Measurements from ENCODE around the gene EPS8L3. TPM values are rescaled to one million over a fixed set of nuclear protein-coding genes. Genes with fewer than 3 reads are reported as not detected.

Gene EPS8L3
- total and polyA plus RNA-seq, 2 of the 8 experiments (the other 6 are each of a cell fraction or from before 2014, with no cell fraction given), result not detected

DNA sequence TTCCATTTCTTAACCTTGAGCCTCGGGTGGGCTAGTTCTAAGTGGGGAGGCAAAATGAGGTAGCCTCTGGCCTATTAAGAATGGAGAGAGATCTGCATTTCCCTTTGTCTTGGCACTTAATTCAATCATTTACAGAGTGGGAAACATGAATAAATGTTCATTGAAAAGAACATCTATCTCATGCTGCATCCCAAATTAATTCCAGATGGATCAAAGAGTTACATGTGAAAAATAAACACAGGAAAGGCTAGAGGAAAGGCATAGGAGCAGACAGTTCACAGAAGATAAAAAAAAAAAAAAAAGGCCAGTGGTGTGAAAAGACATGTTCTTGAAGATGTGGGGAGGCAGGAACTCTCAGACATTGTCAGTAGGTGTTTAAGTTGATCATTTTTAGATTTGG is 35.7 kb upstream of the EPS8L3 start:
- Histone ChIP-seq H3K23ac (ENCODE audit: insufficient read length) (no peak overlapping the region), H2AK5ac (ENCODE audit: low read depth, low read length) (no peak overlapping the region), H4K5ac (ENCODE audit: insufficient read length, low read depth, low read length) (no peak overlapping the region), H3K79me2 (ENCODE audit: control insufficient read depth in 1 of 2, insufficient read depth in 2 of 2, low read length in 2 of 2) (no peaks in the 10 kb centered on the region), H3K36me3 (ENCODE audit: control insufficient read depth in 2 of 4, insufficient read depth in 4 of 4, low read length in 3 of 4) (no peaks in the 10 kb centered on the region), H3K9me3 (ENCODE audit: insufficient read depth in 2 of 2, low read depth in 1 of 2, low read length in 1 of 2) (no peaks in the 10 kb centered on the region), H2BK12ac (ENCODE audit: low read depth, low read length) (no peak overlapping the region), H3K4me2 (ENCODE audit: insufficient read depth in 1 of 2, low read depth in 2 of 2, low read length in 2 of 2) (no peak overlapping the region), H3K4me3 (ENCODE audit: extremely low read depth in 1 of 4, insufficient read depth in 2 of 4, low read depth in 3 of 4, low read length in 4 of 4) (no peak overlapping the region), H3K4ac (replicated peaks; ENCODE audit: insufficient read length, low read depth, low read length) (no peak overlapping the region), H2AFZ (ENCODE audit: low read length) (no peak overlapping the region), H2BK15ac (ENCODE audit: low read length) (no peak overlapping the region), H3K4me1 (replicated peaks in 1 of 4; ENCODE audit: control insufficient read depth in 3 of 4, insufficient read depth in 4 of 4, low read length in 3 of 4) (no peaks in the 10 kb centered on the region), H2BK20ac (ENCODE audit: low read length) (no peak overlapping the region), H3K9ac (replicated peaks in 1 of 4; ENCODE audit: extremely low read depth in 1 of 4, low read depth in 3 of 4, low read length in 3 of 4) (no peak overlapping the region), H3K23me2 (ENCODE audit: low read depth, low read length) (no peaks in the 10 kb centered on the region), H4K20me1 (replicated peaks in 1 of 2; ENCODE audit: control insufficient read depth in 1 of 2, insufficient read depth in 2 of 2, low read length in 2 of 2) (no peaks in the 10 kb centered on the region), H3K56ac (replicated peaks; ENCODE audit: insufficient read length, low read depth, low read length) (no peak overlapping the region), H4K91ac (replicated peaks; ENCODE audit: insufficient read length, low read length) (no peak overlapping the region), H2BK5ac (ENCODE audit: low read depth, low read length) (no peak overlapping the region), H3K27ac (ENCODE audit: low read depth, low read length) (no peak overlapping the region), H3K27me3 (replicated peaks in 1 of 4; ENCODE audit: control insufficient read depth in 3 of 4, extremely low read depth in 1 of 4, insufficient read depth in 3 of 4, low read length in 3 of 4) (no peaks in the 10 kb centered on the region), H2BK120ac (replicated peaks; ENCODE audit: low read depth, low read length) (no peak overlapping the region), H4K8ac (ENCODE audit: extremely low read depth, insufficient read depth, low read length) (no peak overlapping the region), H3K18ac (ENCODE audit: extremely low read depth, low read length) (no peak overlapping the region), H3K79me1 (ENCODE audit: low read depth, low read length) (no peaks in the 10 kb centered on the region), H3K14ac (ENCODE audit: insufficient read length) (no peak overlapping the region)
- POLR2A ChIA-PET (ENCODE audit: partially characterized antibody), result no interaction called here
- no peak for DNase-seq (ENCODE audit: low read depth in 1 of 2, low spot score in 2 of 2)
- no peak for FAIRE-seq
- CTCF ChIA-PET (ENCODE audit: partially characterized antibody), result interaction anchor here (1.1 to 2.2 kb wide), 2 partner anchors 12 to 18 kb away, joined by 3 to 7 read pairs; no protein-coding TSS in a partner anchor
- 91% methylated on average over 1 of the region's 1 CpG; no CpG with 5 or more reads in 1 of the 2 experiments for WGBS, 2 experiments (ENCODE audit: extremely low coverage in 1 of 2, insufficient coverage in 1 of 2, insufficient read length in 1 of 2, insufficient replicate concordance in 2 of 2, low coverage in 1 of 2, low lambda C conversion rate in 2 of 2, missing lambda C conversion rate in 1 of 2)
- TF ChIP-seq CTBP2 (IDR thresholded peaks at IDR 0.05; ENCODE audit: borderline replicate concordance, insufficient read depth, insufficient read length, low read length) (no peak), BRCA1 (IDR thresholded peaks at IDR 0.05; ENCODE audit: low read depth, low read length) (no peak), RXRA (IDR thresholded peaks at IDR 0.05; ENCODE audit: insufficient read depth, low read depth, low read length) (no peak), SAP30 (IDR thresholded peaks at IDR 0.05; ENCODE audit: insufficient read depth, insufficient replicate concordance, low read length) (no peak), EZH2 (IDR thresholded peaks at IDR 0.05; ENCODE audit: low read depth, low read length, severe bottlenecking) (no peak), JUN (IDR thresholded peaks at IDR 0.05; ENCODE audit: low read depth, low read length) (no peak), RFX5 (IDR thresholded peaks at IDR 0.05; ENCODE audit: borderline replicate concordance, low read depth, low read length) (no peak), TAF7 (optimal IDR thresholded peaks at IDR 0.05; ENCODE audit: borderline replicate concordance, low read depth, low read length) (no peak), HDAC6 (IDR thresholded peaks at IDR 0.05; ENCODE audit: low read depth, low read length) (no peak), SP4 (IDR thresholded peaks at IDR 0.05; ENCODE audit: low read length) (no peak), PHF8 (conservative IDR thresholded peaks at IDR 0.05; ENCODE audit: low read depth, low read length) (no peak), YY1 (IDR thresholded peaks at IDR 0.05; ENCODE audit: low read depth, low read length) (no peak)
- TF ChIP-seq, protein P1, sequence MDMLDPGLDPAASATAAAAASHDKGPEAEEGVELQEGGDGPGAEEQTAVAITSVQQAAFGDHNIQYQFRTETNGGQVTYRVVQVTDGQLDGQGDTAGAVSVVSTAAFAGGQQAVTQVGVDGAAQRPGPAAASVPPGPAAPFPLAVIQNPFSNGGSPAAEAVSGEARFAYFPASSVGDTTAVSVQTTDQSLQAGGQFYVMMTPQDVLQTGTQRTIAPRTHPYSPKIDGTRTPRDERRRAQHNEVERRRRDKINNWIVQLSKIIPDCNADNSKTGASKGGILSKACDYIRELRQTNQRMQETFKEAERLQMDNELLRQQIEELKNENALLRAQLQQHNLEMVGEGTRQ (IDR thresholded peaks at IDR 0.05; ENCODE audit: low read length), result no peak

All from H1 (cell line).